Stimulated activated CD4-positive, alpha-beta T cell treated with anti-CD3 and anti-CD28 coated beads, Interleukin-12 subunit alpha, Interleukin-12 subunit beta, amount 100 ng/mL, for 48 hours (primary cell): ENCODE results near the gene SLC7A1.

Experiments used
- DNase-seq, 3 donors: peaks; one replicate each; pipeline ENCODE4 v3.0.0-alpha.2; 2020; ENCODE audit warnings: low read depth in 2 of 3, low spot score in 1 of 3

The SLC7A1 gene

GRCh38 chr13:29562786-29563438, 32.6 kb downstream of the SLC7A1 start:
- no peak for DNase-seq

- DNase-seq: no peak
Measured at GRCh38 chr13:29561918-29562317, 33.6 kb downstream of the SLC7A1 start.

- DNase-seq: no peak
Measured at GRCh38 chr13:29556742-29557141, 38.7 kb downstream of the SLC7A1 start.

GRCh38 chr13:29551214-29551613, 44.3 kb downstream of the SLC7A1 start:
- DNase-seq: no peak

- DNase-seq: no peak
Measured at GRCh38 chr13:29550430-29550988, 45.0 kb downstream of the SLC7A1 start.

GRCh38 chr13:29548722-29549121, 46.8 kb downstream of the SLC7A1 start:
- DNase-seq: no peak

- no peak for DNase-seq
Measured at GRCh38 chr13:29547153-29547552, 48.3 kb downstream of the SLC7A1 start.

GRCh38 chr13:29546662-29547061, 48.8 kb downstream of the SLC7A1 start:
- no peak for DNase-seq

GRCh38 chr13:29545988-29546387, 49.5 kb downstream of the SLC7A1 start:
- DNase-seq: no peak

- peak; percentile 50 to 60 (median 53) for DNase-seq
Measured at GRCh38 chr13:29543230-29544215, 52.0 kb downstream of the SLC7A1 start.

GRCh38 chr13:29542381-29542780, 53.1 kb downstream of the SLC7A1 start:
- no peak for DNase-seq

GRCh38 chr13:29541400-29541799, 54.1 kb downstream of the SLC7A1 start:
- no peak for DNase-seq

- no peak for DNase-seq
Measured at GRCh38 chr13:29540799-29541198, 54.7 kb downstream of the SLC7A1 start.

GRCh38 chr13:29540334-29540733, 55.2 kb downstream of the SLC7A1 start:
- DNase-seq: no peak

GRCh38 chr13:29539856-29540255, 55.6 kb downstream of the SLC7A1 start:
- DNase-seq: no peak

- DNase-seq: no peak
Measured at GRCh38 chr13:29538652-29539040, 56.8 kb downstream of the SLC7A1 start.

GRCh38 chr13:29537736-29538651, 57.5 kb downstream of the SLC7A1 start:
- DNase-seq: no peak

GRCh38 chr13:29536853-29537252, 58.6 kb downstream of the SLC7A1 start:
- DNase-seq: no peak

- no peak for DNase-seq
Measured at GRCh38 chr13:29535663-29536655, 59.5 kb downstream of the SLC7A1 start.

- DNase-seq: no peak
Measured at GRCh38 chr13:29534083-29534482, 61.4 kb downstream of the SLC7A1 start.
